ENCODE data around the gene CDC42BPB.

- no peak for TF ChIP-seq CTCF (IDR thresholded peaks at IDR 0.05)
- no peak for TF ChIP-seq POLR2A (IDR thresholded peaks at IDR 0.05; ENCODE audit: low read depth)
Observed at GRCh38 chr14:102967506-102967795, 89.9 kb downstream of the CDC42BPB start.

Measured in esophagus muscularis mucosa (tissue), 3 donors.